Duodenal mucosa (tissue), 2 donors: Measurements from ENCODE around the gene NKD2.
"Not testable (repeated sequence)": the region's sequence is repeated elsewhere in the genome, so short reads cannot be mapped to it uniquely, and the experiment has no call there.

Source experiments
- H3K27ac ChIP-seq: one replicate; pipeline ENCODE4 v1.7.0; 2013; ENCODE audit warnings: low read depth, low read length
- H3K27me3 ChIP-seq, 2 donors: one replicate each; pipeline ENCODE4 v1.7.0; 2013; ENCODE audit warnings: low read length in 2 of 2, control low read depth in 1 of 2; ENCODE audit not compliant: insufficient read depth in 2 of 2, control insufficient read depth in 1 of 2
- H3K36me3 ChIP-seq, 2 donors: one replicate each; pipeline ENCODE4 v1.7.0; 2013; ENCODE audit warnings: low read length in 2 of 2, control low read depth in 1 of 2; ENCODE audit not compliant: insufficient read depth in 2 of 2, control insufficient read depth in 1 of 2
- H3K4me1 ChIP-seq, 2 donors: one replicate each; pipeline ENCODE4 v1.7.0; 2013; ENCODE audit warnings: low read length in 2 of 2, control low read depth in 1 of 2; ENCODE audit not compliant: insufficient read depth in 2 of 2, control insufficient read depth in 1 of 2
- H3K4me3 ChIP-seq, 2 donors: one replicate each; pipeline ENCODE4 v1.7.0; 2013; ENCODE audit warnings: low read length in 2 of 2, low read depth in 1 of 2
- H3K9ac ChIP-seq, 2 donors: one replicate each; pipeline ENCODE4 v1.7.0; 2013; ENCODE audit warnings: low read length in 2 of 2, low read depth in 1 of 2
- H3K9me3 ChIP-seq, 2 donors: one replicate each; pipeline ENCODE4 v1.7.0; 2013; ENCODE audit warnings: low read length in 2 of 2, control low read depth in 1 of 2; ENCODE audit not compliant: control insufficient read depth in 1 of 2

The NKD2 gene

GRCh38 chr5:964821-965220, 43.8 kb upstream of the NKD2 start:
- Histone ChIP-seq H3K27me3 (peaks cover 3 to 24% of the 10 kb centered on the region in 2 donors), H3K4me3 (no peak overlapping the region), H3K4me1 (no peaks in the 10 kb centered on the region), H3K9ac (no peak overlapping the region), H3K36me3 (no peaks in the 10 kb centered on the region), H3K27ac (no peak overlapping the region), H3K9me3 (no peaks in the 10 kb centered on the region)

- Histone ChIP-seq H3K9ac (no peak overlapping the region), H3K27me3 (peaks cover 8 to 25% of the 10 kb centered on the region in 2 donors), H3K4me3 (no peak overlapping the region), H3K36me3 (no peaks in the 10 kb centered on the region), H3K9me3 (no peaks in the 10 kb centered on the region), H3K4me1 (no peaks in the 10 kb centered on the region), H3K27ac (no peak overlapping the region)
Observed at GRCh38 chr5:965604-966344, 42.8 kb upstream of the NKD2 start.

GRCh38 chr5:966345-966710, 42.3 kb upstream of the NKD2 start:
- no peaks in the 10 kb centered on the region for H3K4me1 ChIP-seq
- H3K9ac ChIP-seq: no peak overlapping the region
- H3K4me3 ChIP-seq: no peak overlapping the region
- H3K36me3 ChIP-seq: no peaks in the 10 kb centered on the region
- no peaks in the 10 kb centered on the region for H3K9me3 ChIP-seq
- H3K27ac ChIP-seq: no peak overlapping the region
- peaks cover 8 to 22% of the 10 kb centered on the region in 2 donors for H3K27me3 ChIP-seq

- no peaks in the 10 kb centered on the region for H3K4me1 ChIP-seq
Observed at GRCh38 chr5:966941-967340, 41.7 kb upstream of the NKD2 start.

GRCh38 chr5:968881-969280, 39.7 kb upstream of the NKD2 start:
- no peak overlapping the region for H3K27ac ChIP-seq
- no peak overlapping the region for H3K9ac ChIP-seq
- H3K4me3 ChIP-seq: no peak overlapping the region
- no peaks in the 10 kb centered on the region for H3K36me3 ChIP-seq
- H3K9me3 ChIP-seq: no peaks in the 10 kb centered on the region
- peaks cover 8 to 22% of the 10 kb centered on the region in 2 donors for H3K27me3 ChIP-seq
- H3K4me1 ChIP-seq: no peaks in the 10 kb centered on the region

More at GRCh38 chr5:966941-967340, 41.7 kb upstream of the NKD2 start:
- Histone ChIP-seq H3K9me3 (no peaks in the 10 kb centered on the region), H3K4me3 (no peak overlapping the region), H3K36me3 (no peaks in the 10 kb centered on the region), H3K27me3 (peaks cover 8 to 22% of the 10 kb centered on the region in 2 donors), H3K9ac (no peak overlapping the region), H3K27ac (no peak overlapping the region)

GRCh38 chr5:969408-969839, 39.2 kb upstream of the NKD2 start:
- Histone ChIP-seq H3K4me3 (no peak overlapping the region), H3K9me3 (no peaks in the 10 kb centered on the region), H3K9ac (no peak overlapping the region), H3K27ac (no peak overlapping the region), H3K36me3 (no peaks in the 10 kb centered on the region), H3K27me3 (peaks cover 8 to 22% of the 10 kb centered on the region in 2 donors), H3K4me1 (no peaks in the 10 kb centered on the region)

GRCh38 chr5:972575-972974, 36.0 kb upstream of the NKD2 start:
- H3K4me3 ChIP-seq, H3K36me3 ChIP-seq, H3K9ac ChIP-seq, H3K9me3 ChIP-seq, H3K4me1 ChIP-seq, H3K27ac ChIP-seq: not testable (repeated sequence)
- peaks cover 8 to 12% of the 10 kb centered on the region in 2 donors for H3K27me3 ChIP-seq

- Histone ChIP-seq H3K27ac (no peak overlapping the region), H3K4me3 (no peak overlapping the region), H3K36me3 (no peaks in the 10 kb centered on the region), H3K27me3 (peaks cover 0 to 10% of the 10 kb centered on the region in 2 donors), H3K9me3 (no peaks in the 10 kb centered on the region), H3K9ac (no peak overlapping the region), H3K4me1 (peaks cover 0 to 4% of the 10 kb centered on the region in 2 donors)
Observed at GRCh38 chr5:976849-977751, 31.5 kb upstream of the NKD2 start.

- peaks cover 0 to 10% of the 10 kb centered on the region in 2 donors for H3K27me3 ChIP-seq
- no peaks in the 10 kb centered on the region for H3K9me3 ChIP-seq
- peaks cover 0 to 4% of the 10 kb centered on the region in 2 donors for H3K4me1 ChIP-seq
- no peak overlapping the region for H3K4me3 ChIP-seq
- H3K9ac ChIP-seq: no peak overlapping the region
- H3K27ac ChIP-seq: no peak overlapping the region
- H3K36me3 ChIP-seq: no peaks in the 10 kb centered on the region
Observed at GRCh38 chr5:978054-978453, 30.5 kb upstream of the NKD2 start.

- H3K9ac ChIP-seq: no peak overlapping the region
- no peak overlapping the region for H3K27ac ChIP-seq
- H3K4me3 ChIP-seq: no peak overlapping the region
- H3K36me3 ChIP-seq: no peaks in the 10 kb centered on the region
- no peaks in the 10 kb centered on the region for H3K9me3 ChIP-seq
- H3K4me1 ChIP-seq: peaks cover 0 to 4% of the 10 kb centered on the region in 2 donors
- peaks cover 0 to 10% of the 10 kb centered on the region in 2 donors for H3K27me3 ChIP-seq
Observed at GRCh38 chr5:978693-979092, 29.9 kb upstream of the NKD2 start.
